Thoracic aorta endothelial cell (primary cell): ENCODE data around the gene POLR1D. TPM values are rescaled to one million over a fixed set of nuclear protein-coding genes. Genes with fewer than 3 reads are reported as not detected.

Experiments
- total RNA-seq: library from RNA; depleted of rRNA; stranded (reverse); fragments of >200 nt; gene quantifications from 2 replicates; pipeline ENCODE4 v1.2.3, GENCODE V29; 2012

Gene POLR1D
- 122 and 151 TPM in 2 replicates for total RNA-seq

DNA sequence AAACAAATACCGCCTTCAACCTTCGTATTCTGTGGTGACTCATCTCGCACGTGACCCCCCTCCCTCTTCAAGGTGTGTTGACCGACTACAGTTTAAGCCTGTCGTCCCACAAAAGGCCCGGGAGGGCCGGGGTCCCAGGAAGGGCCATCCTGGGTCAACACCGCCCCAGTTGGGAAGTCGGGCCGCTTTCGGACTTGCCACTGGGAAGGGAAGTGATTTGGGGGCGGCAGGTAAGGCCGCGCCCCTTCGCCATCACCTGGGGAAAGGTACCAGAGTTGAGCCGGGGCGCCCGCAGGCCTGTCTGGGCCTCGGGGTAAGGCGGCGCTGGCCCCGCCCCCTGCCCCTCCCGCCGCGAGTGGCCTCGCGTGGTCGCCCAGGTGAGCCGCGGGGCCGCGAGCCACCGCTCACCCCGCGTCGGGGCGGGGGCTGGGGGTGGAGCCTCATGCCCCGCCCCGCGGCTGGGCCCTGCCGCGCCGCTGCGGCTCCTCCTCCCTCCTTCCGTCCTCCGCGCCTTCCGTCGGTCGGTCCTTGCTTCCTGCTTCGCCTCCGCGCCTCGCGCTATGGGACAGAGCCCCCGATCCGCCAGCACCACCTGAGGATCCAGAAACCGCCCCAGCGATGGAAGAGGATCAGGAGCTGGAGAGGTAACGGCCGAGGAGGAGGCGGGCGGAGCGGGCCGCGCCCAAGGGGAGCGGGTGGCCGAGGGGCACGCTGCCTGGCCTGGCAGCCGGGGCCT, at the start of gene POLR1D:
TSS of gene POLR1D (plus strand) at position 527 of the 736 bp plus-strand sequence. CDS start at position 619, 92 bp downstream.

DNA sequence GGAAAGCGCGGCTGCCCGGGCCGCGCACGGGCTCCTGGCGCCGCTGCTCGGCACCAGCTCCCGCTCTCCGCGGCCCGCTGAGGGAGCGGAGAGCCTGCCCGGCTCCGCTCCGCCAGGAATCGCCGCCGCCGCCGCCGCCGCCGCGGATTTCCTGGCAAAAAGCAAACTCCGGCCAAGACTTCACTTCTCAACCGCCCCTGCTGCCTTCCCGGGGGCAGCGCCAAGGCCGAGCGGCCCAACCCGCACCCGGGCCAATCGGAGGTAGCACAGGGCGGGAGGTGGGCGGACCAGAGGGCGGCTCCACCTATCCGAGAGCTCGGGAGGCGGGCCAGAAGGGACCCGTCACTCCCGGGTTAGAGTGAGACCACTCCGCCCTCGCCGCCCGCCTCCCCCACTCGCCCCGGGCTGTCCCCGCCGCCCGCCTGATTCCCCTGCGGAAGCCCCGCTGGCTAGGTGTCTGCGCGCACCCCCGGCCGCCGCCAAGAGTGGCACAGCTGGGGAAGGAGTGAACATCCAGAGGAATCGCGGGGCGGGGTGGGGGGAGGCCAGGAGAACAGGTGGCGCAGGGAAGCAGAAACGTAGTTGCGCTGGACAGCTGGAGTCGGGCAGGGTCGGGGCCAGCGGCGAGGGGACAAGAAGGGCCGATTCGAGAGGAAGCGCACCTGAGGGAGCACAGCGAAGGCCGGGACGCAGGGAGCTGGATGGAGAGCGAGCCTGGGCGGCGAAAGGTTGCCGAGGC, 1.1 kb upstream of the POLR1D start, which contains the start of gene LNX2:
TSS of gene LNX2 (minus strand) at position 153 of the 739 bp plus-strand sequence. CDS start 38,826 bp downstream, outside the sequence.

Other genes starting within 250 kb of the POLR1D start
- 109 and 116 TPM in 2 replicates for gene GTF3A, start 197.3 kb upstream of the POLR1D start, total RNA-seq
- gene MTIF3, start 171.3 kb upstream of the POLR1D start, total RNA-seq: 49.2 and 50.8 TPM in 2 replicates
- gene LNX2, start 1.4 kb upstream of the POLR1D start, total RNA-seq: 16.2 and 17.6 TPM in 2 replicates
- not detected in 2 replicates for gene GSX1, start 170.6 kb downstream of the POLR1D start, total RNA-seq